H1 (cell line): ENCODE results near the gene ISM1. TPM values are rescaled to one million over a fixed set of nuclear protein-coding genes. Genes with fewer than 3 reads are reported as not detected.

Experiments used
- JUND ChIP-seq: IDR thresholded peaks from 2 replicates; pipeline ENCODE4 v1.6.1; 2011; ENCODE audit warnings: mild to moderate bottlenecking, improper control_type of control experiment, low read length
- POLR2AphosphoS5 ChIP-seq: IDR thresholded peaks from 2 replicates; pipeline ENCODE4 v1.6.1; 2011; ENCODE audit warnings: low read depth, low read length
- RAD21 ChIP-seq, 2 experiments: IDR thresholded peaks in 1 of 2; conservative IDR thresholded peaks in 1 of 2; 2 replicates each; pipeline ENCODE4 v1.6.1; 2011; ENCODE audit warnings: low read depth in 2 of 2, low read length in 2 of 2, improper control_type of control experiment in 1 of 2, inconsistent platforms in 1 of 2, mild to moderate bottlenecking in 1 of 2, moderate library complexity in 1 of 2
- polyA plus RNA-seq, 7 experiments: library from polyadenylated mRNA; depleted of rRNA in 3 of 7; stranded (reverse) in 5 of 7; unstranded in 2 of 7; fragments of >200 nt in 5 of 7; fragments of 200-250 nt in 2 of 7; gene quantifications; 1 replicate in 5 of 7; 2 replicates in 1 of 7; 4 replicates in 1 of 7; pipeline versions ENCODE4 v1.2.1 to v1.2.3, GENCODE V29; 2011 to 2013; ENCODE audit warnings: missing spikeins in 2 of 7, mixed read lengths in 2 of 7
- total RNA-seq: library from RNA; stranded (reverse); fragmentation: NEBNext Ultra II Directional; extraction: Animal tissue kit (Norgen Biotek cat#: 25700); gene quantifications from 2 replicates; pipeline ENCODE4 v1.2.1, GENCODE V29; 2021

ISM1 gene
- total and polyA plus RNA-seq, 2 of the 8 experiments (the other 6 are each of a cell fraction or from before 2014, with no cell fraction given) = 0.62 to 0.97 TPM

DNA sequence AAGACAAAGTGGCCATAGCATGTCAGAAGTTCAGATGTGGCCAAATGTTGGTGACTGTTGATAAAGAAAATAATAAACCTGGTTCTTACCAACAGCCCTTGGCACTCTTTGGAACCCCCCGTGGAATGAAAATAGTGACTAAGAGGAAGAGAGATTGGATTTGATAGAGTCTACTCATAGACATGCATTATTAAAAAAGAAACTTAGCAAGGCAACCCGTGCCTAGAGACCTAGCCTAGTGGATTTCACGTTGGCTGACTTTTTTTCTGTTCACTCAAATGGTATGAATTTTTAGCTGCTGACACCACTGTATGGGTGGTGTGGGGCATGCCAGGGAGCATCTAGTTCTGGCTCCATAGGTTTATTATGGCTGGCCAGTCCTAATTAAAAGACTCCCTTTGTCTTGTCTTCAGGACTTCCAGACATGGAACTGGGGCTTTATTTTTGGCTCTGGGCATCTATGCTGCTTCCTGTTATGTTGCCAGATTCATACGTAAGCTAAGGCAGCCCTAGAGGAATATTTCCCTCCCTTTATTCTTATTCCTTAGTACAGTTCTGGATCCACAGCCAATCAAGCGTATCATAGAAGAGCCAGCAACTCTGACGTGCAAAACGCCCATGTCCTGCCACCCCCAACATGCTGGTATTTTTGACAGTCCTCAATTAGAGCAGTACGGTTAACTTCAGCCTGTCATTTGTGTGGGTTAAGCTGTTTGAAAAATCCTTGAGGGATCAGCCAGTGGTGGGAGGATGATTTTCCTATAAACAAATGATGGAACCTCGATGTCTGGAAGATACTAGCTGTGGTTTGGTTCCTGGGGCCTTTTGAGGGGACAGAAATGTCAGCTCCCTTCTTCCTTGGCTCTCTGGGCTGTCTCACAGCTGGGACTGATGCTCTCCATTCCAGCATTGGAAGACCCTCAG lies 127.5 kb downstream of the ISM1 start (continued):
- TF ChIP-seq JUND = no peak
- TF ChIP-seq POLR2AphosphoS5 = no peak
- TF ChIP-seq RAD21 (IDR thresholded peaks at IDR 0.05 in 1 of 2, conservative IDR thresholded peaks at IDR 0.05 in 1 of 2; ENCODE audit: low read depth in 2 of 2, low read length in 2 of 2) = no peak
